K562 (cell line): ENCODE results near the gene UBLCP1.

Experiments used
- CTCF ChIP-seq, 3 experiments: IDR thresholded peaks in 2 of 3; conservative IDR thresholded peaks in 1 of 3; 2 replicates each; pipeline ENCODE4 v1.5.1; 2011 to 2012; ENCODE audit warnings: low read length in 3 of 3, mild to moderate bottlenecking in 3 of 3, control low read depth in 2 of 3, improper control_type of control experiment in 1 of 3, inconsistent platforms in 1 of 3, low read depth in 1 of 3, mixed read lengths in 1 of 3, moderate library complexity in 1 of 3; ENCODE audit not compliant: insufficient read depth in 2 of 3
- FOXA3 ChIP-seq, 2 experiments: fragments of 450-650 bp in 1 of 2; sonication (generic) in 1 of 2; formaldehyde crosslinking; IDR thresholded peaks in 1 of 2; conservative IDR thresholded peaks in 1 of 2; 2 replicates each; pipeline versions ENCODE4 v1.4.0 to v1.8.0; 2020 to 2022; ENCODE audit warnings: mild to moderate bottlenecking in 2 of 2, missing genetic modification reagents in 1 of 2
- HDAC2 ChIP-seq: fragments of 450-650 bp; IDR thresholded peaks from 2 replicates; pipeline ENCODE4 v1.6.1; 2016; ENCODE audit warnings: mild to moderate bottlenecking
- MEIS2 ChIP-seq: fragments of 450-650 bp; IDR thresholded peaks from 2 replicates; pipeline ENCODE4 v1.6.1; 2014; ENCODE audit warnings: mild to moderate bottlenecking; ENCODE audit not compliant: partially characterized antibody
- NFIC ChIP-seq: fragments of 450-650 bp; IDR thresholded peaks from 2 replicates; pipeline ENCODE4 v1.6.1; 2017; ENCODE audit warnings: mild to moderate bottlenecking, inconsistent platforms
- SNIP1 ChIP-seq: fragments of 450-650 bp; IDR thresholded peaks from 2 replicates; pipeline ENCODE4 v1.7.1; 2017; ENCODE audit warnings: low read depth, mild to moderate bottlenecking
- SP1 ChIP-seq: sonication (generic); formaldehyde crosslinking; IDR thresholded peaks from 2 replicates; pipeline ENCODE4 v1.8.1; 2022; ENCODE audit warnings: mild to moderate bottlenecking, missing genetic modification reagents
- STAT5B ChIP-seq: fragments of 250-450 bp; sonication (Bioruptor Pico); IDR thresholded peaks from 2 replicates; pipeline ENCODE4 v1.8.0; 2021; ENCODE audit warnings: mild to moderate bottlenecking, inconsistent platforms
- TAF1 ChIP-seq: IDR thresholded peaks from 2 replicates; pipeline ENCODE4 v1.6.1; 2011; ENCODE audit warnings: mild to moderate bottlenecking, low read length, moderate library complexity; ENCODE audit not compliant: insufficient read depth, control insufficient read depth, severe bottlenecking; ENCODE audit errors: extremely low read depth
- TCF3 ChIP-seq: sonication (generic); formaldehyde crosslinking; IDR thresholded peaks from 2 replicates; pipeline ENCODE4 v1.4.0; 2020; ENCODE audit warnings: mild to moderate bottlenecking, missing genetic modification reagents
- TCF7 ChIP-seq: sonication (generic); IDR thresholded peaks from 2 replicates; pipeline ENCODE4 v1.6.1; 2016; ENCODE audit warnings: antibody characterized with exemption, borderline replicate concordance
- YY1 ChIP-seq, 3 experiments: IDR thresholded peaks; 2 replicates each; pipeline ENCODE4 v1.6.1; 2011; ENCODE audit warnings: low read length in 2 of 3, mild to moderate bottlenecking in 2 of 3, moderate library complexity in 2 of 3, borderline replicate concordance in 1 of 3, control low read depth in 1 of 3, low read depth in 1 of 3; ENCODE audit not compliant: insufficient read depth in 3 of 3, insufficient replicate concordance in 2 of 3, control insufficient read depth in 1 of 3, insufficient read length in 1 of 3; ENCODE audit errors: extremely low read depth in 1 of 3
- ZFP36 ChIP-seq: fragments of 150-350 bp; IDR thresholded peaks from 2 replicates; pipeline ENCODE4 v1.6.1; 2018; ENCODE audit warnings: low read length, low read depth; ENCODE audit not compliant: partially characterized antibody
- ZNF518B ChIP-seq: fragments of 250-450 bp; sonication (Bioruptor Pico); IDR thresholded peaks from 2 replicates; pipeline ENCODE4 v1.5.0; 2021; ENCODE audit warnings: mild to moderate bottlenecking, moderate library complexity

GRCh38 chr5:159215886-159216285, 47.2 kb upstream of the UBLCP1 start:
- no peak for TF ChIP-seq ZNF518B (CRISPR knock-in tag)
- TF ChIP-seq TAF1, result no peak
- no peak for TF ChIP-seq STAT5B (CRISPR knock-in tag)
- no peak for TF ChIP-seq ZFP36
- no peak for TF ChIP-seq HDAC2
- no peak for TF ChIP-seq FOXA3 (CRISPR knock-in tag; conservative IDR thresholded peaks at IDR 0.05 in 1 of 2, IDR thresholded peaks at IDR 0.05 in 1 of 2)
- TF ChIP-seq CTCF (IDR thresholded peaks at IDR 0.05 in 2 of 3, conservative IDR thresholded peaks at IDR 0.05 in 1 of 3; ENCODE audit: insufficient read depth in 2 of 3, low read depth in 1 of 3, low read length in 3 of 3), result no peak
- TF ChIP-seq MEIS2, result no peak
- no peak for TF ChIP-seq SP1 (CRISPR knock-in tag)
- no peak for TF ChIP-seq TCF7
- TF ChIP-seq YY1 (IDR thresholded peaks at IDR 0.05; ENCODE audit: borderline replicate concordance in 1 of 3, control insufficient read depth in 1 of 3, extremely low read depth in 1 of 3, insufficient read depth in 3 of 3, insufficient read length in 1 of 3, insufficient replicate concordance in 2 of 3, low read depth in 1 of 3, low read length in 2 of 3), result no peak
- no peak for TF ChIP-seq TCF3 (CRISPR knock-in tag)
- no peak for TF ChIP-seq NFIC
- TF ChIP-seq SNIP1, result no peak
